Middle frontal gyrus (tissue), 1 donor: ENCODE results near the gene TTLL8.

Source experiments
- DNase-seq: peaks from one replicate; pipeline ENCODE4 v3.0.0-alpha.2; 2015; ENCODE audit warnings: low spot score; ENCODE audit errors: extremely low spot score

Gene TTLL8

DNA sequence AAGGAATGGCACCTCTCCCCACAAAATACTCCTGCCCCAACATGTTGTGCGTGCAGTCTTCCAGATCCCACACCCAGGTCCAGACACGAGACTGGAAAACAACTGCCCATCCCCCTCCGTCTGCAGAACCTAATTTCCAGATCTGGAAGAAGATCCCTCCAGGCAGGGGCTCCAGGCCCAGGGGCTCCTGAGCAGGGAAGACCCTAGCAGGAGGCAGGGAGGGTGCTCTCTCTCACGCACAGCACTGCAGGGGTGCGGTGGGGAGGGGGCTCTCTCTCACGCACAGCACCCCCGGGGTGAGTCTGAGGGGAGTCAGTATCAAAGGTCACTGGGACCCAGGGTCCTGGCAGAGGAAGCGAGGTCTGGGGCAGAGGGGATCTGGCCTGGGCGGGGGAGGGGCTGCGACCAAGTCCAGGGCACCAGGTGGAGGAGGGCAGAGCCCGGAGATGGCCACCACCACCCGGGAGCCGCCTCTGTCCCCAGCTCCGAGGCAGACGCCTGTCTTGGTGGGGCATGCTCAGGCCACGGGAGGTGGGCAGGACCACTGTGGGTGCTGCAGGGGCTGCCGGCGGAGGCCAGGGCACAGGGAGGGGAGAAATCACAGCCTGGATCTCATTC is 25.5 kb upstream of the TTLL8 start:
- DNase-seq = no peak

GRCh38 chr22:50082961-50083461 is 24.9 kb upstream of the TTLL8 start:
- DNase-seq = no peak

DNA sequence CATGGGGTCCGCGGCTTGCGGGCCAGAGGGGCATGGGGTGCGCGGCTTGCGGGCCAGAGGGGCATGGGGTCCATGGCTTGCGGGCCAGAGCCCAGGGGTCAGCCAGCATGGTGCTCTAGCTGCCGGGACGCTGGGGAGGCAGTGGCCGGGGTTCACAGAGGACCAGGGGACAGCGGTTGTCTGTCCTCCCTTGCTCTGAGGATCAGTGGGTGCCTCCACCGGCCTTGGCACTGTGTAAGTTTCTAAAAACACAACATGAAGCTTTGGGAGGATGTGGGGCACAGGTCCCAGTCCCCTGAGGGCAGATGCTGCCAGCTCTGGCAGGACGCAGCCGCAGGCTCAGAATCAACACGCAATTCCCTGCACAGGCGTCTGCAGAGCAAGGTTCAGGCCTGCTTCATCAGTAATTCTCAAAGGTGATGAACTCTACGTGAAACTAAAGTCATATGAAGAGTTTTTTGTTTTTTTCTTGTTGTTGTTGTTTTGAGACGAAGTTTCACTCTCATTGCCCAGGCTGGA is 24.2 kb upstream of the TTLL8 start:
- DNase-seq = no peak

DNA sequence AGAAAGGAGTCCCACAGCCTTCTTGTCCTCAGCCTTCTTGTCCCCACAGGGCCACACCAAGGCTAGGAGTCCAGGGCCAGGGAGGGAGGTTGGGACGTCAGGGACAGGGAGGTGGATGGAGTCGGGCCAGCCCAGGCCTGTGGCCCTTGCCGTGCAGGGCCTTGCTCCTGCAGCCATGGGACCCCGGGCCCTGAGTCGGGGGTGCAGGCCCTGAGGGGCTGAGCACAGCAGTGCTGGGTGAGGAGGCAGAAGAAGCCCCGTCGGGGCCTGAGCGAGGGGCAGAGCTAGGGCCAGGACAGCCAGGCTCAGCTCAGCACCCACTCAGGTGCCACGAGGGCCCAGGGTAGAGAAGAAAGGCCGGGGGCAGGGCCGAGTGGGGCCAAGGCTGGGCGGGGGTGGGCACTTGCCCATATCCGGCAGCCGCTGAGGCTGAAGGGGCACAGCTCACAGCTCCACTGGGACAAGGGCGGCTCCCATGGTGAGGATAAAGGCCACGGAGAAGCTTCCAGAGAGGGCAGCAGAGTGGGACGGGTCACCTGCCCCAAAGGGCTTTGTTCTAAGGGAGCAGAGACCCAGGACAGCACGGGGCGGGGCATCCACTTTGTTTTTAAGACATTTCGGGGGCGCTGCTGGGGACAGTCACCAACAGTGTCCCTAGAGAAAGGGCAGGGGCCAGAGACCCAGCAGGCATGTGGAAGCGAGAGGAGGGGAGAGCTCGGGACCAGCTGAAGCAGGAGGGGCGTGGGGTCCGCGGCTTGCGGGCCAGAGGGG is 23.5 kb upstream of the TTLL8 start:
- no peak for DNase-seq

- DNase-seq = no peak
Observed at GRCh38 chr22:50080077-50080465, 22.0 kb upstream of the TTLL8 start.

DNA sequence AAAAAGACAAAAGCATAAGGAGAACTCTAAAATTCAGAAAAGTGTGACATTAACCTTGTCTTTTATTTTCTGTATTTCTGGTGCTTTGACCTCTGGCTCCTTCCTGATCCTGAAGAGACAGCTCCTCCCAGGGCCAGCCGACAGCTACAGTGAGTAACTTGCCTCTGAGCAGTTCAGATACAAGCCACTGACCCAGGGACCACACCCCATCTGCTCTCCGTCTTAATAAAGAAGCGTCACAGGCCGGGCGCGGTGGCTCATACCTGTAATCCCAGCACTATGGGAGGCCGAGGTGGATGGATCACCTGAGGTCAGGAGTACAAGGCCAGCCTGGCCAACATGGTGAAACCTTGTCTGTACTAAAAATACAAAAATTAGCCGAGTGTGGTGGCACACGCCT is 20.7 kb upstream of the TTLL8 start:
- DNase-seq = no peak

DNA sequence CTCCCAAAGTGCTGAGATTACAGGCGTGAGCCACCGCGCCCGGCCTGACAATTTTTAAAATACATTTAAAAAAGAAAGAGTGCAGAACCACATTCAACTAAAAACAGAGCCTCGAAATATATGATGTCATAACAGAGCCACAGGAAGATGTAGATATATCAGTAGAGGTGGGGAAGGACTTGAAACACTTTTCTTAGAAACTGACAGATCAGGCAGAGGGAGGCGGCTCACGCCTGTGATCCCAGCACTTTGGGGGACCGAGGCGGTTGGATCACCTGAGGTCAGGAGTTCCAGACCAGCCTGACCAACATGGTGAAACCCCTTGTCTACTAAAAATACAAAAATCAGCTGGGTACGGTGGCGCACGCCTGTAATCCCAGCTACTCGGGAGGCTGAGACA is 20.1 kb upstream of the TTLL8 start:
- no peak for DNase-seq

DNA sequence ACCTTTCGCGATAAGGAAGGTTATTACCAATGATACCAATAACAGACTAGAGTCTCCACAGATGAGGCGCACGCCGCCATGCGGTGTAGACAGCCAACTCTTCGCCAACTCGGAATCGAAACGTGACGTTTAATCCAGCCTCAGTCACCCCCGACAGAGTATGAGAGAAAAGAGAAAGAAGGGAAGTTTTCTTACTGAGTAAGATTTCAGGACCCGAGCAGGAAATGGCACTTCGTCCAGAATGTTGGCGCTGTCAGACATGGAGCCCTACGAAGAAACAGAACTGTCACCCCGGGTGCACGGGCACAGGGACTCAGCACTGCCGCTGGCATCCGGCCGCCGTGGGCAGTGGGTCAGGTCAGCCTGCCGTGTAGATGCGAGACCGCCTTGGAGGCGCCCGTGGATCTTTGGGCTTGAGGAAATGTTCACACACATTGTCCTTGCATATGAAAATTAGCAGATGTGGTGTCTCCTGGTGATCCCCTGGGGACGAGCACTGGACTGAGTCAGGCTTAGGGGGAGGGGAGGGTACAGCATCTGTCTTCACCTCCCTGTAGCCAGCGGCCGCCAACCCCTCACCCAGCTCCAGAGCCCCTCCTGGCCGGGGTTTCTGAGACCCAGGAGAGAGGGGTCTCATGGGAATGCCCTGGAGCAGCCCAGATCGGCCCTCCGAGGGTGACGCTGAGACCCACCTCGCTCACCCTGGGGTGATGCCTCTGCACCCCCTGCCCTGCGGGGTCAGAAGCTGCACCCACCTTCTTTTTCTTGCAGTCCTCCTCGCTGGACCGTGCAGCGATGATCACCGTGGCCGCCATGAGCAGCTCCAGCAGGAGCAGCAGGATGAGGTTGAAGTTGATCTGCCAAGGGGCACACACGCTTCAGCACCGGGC is 18.8 kb upstream of the TTLL8 start:
- no peak for DNase-seq

GRCh38 chr22:50074551-50075530 is 16.7 kb upstream of the TTLL8 start:
- no peak for DNase-seq

DNA sequence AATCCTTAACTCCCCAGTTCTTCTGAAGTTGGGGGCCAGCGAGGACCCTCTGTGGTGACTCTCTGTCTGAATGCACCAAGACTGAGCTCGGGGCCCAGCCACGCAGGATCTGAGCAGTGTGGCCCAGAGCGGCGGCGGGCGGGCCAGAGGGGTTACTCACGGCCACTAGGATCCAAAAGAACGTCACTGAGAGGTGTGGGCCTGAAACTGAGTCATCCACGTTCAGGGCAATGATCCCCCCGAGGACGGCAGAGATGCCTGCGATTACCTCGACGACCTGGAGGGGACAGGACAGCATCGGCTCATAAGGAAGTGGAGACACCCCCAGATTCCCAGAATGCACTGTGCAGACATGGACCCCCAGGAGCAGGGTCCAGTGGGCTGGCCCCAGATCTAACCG is 16.0 kb upstream of the TTLL8 start:
- DNase-seq = no peak

- no peak for DNase-seq
Observed at GRCh38 chr22:50072714-50073538, 14.8 kb upstream of the TTLL8 start.

- DNase-seq = no peak
Observed at GRCh38 chr22:50072167-50072555, 14.1 kb upstream of the TTLL8 start.

- no peak for DNase-seq
Observed at GRCh38 chr22:50071432-50072166, 13.5 kb upstream of the TTLL8 start.

DNA sequence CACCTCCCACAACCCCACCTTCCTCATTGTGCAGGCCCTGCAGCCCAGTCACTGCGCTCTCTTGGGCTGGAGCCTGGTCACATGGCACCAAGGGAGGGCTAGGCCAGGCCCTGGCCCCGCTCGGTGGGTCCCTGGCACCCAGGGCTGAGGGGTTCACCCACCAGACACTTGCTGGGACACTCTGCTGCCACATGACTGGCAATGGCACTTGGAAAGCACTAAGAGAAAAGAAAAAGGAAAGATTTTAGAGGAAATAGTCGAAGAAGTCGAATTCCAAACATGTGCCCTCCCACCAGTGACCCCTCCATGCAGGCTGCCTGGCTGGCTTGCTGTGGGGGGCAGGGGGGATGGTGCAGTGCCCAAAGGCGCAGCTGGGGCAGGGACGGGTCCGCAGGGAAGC is 12.3 kb upstream of the TTLL8 start:
- no peak for DNase-seq

DNA sequence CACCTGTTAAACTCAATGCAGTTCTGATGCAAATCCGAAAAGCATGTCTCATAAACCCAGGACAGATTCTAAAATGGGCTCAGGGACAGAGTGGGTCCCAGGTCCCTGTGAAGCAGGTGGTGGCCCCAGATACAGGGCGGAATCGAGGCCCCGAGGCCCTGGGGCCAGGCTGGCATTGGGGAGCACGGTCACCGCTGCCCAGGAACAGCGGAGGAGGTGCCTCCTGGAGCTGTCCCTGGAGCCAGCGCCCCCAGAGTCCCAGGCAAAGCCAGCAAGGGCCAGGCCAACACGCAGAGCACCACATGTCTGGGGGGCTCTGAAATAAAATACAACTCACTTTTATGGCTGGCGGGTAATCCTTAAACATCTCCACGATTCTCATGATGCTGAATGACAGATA is 10.0 kb upstream of the TTLL8 start:
- no peak for DNase-seq

- DNase-seq = no peak
Observed at GRCh38 chr22:50067244-50067643, 9.1 kb upstream of the TTLL8 start.

DNA sequence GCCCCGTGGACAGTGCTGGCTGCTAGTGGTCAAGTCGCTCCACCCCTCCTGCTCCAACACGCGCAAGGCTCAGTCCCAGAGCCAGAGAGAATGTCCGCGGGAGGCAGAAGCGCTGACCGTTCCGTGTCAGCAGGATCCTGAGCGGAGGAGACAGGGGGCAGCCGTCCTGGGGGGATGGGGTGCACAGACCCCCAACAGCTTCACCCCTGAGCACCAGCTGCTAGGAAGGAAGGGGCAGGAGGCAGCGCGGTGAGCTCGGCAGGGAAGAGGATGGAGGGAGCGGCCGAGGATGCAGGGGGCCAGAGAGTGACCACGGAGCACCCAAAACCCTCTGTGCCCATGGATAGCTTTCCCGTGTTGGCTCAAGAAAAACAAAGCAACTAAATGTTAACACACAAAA is 6.4 kb upstream of the TTLL8 start:
- no peak for DNase-seq

GRCh38 chr22:50063589-50064393 is 5.7 kb upstream of the TTLL8 start:
- DNase-seq = no peak
